Ovary (tissue), 3 donors: ENCODE data around the gene KAT6B.

Source experiments
- CTCF ChIP-seq, 3 donors: fragments of 450-650 bp in 2 of 3; fragments of 200-600 bp in 1 of 3; IDR thresholded peaks; one replicate each; pipeline versions ENCODE4 v1.5.1 to v1.8.0; 2016 to 2022; ENCODE audit warnings: antibody characterized with exemption in 3 of 3, mild to moderate bottlenecking in 1 of 3
- EP300 ChIP-seq: sonication (generic); formaldehyde crosslinking; IDR thresholded peaks from one replicate; pipeline ENCODE4 v1.6.1; 2017; ENCODE audit warnings: antibody characterized with exemption
- POLR2A ChIP-seq: fragments of 450-650 bp; IDR thresholded peaks from one replicate; pipeline ENCODE4 v1.6.1; 2017; ENCODE audit warnings: antibody characterized with exemption, mild to moderate bottlenecking, moderate library complexity
- donor health status: DM: no; HTN: no; CAD: no.

GRCh38 chr10:75051308-75051707, 224.9 kb downstream of the KAT6B start:
- TF ChIP-seq POLR2A = no peak
- TF ChIP-seq EP300 = no peak
- TF ChIP-seq CTCF (IDR thresholded peaks at IDR 0.05) = no peak
